GM18526 (cell line): Measurements from ENCODE around the gene CEP85L.

Experiments used
- POLR2A ChIP-seq: IDR thresholded peaks from 3 replicates; pipeline ENCODE4 v1.6.1; 2011; ENCODE audit not compliant: insufficient read length; ENCODE audit errors: extremely low read depth

The CEP85L gene

GRCh38 chr6:118551063-118552053 lies 100.0 kb downstream of the CEP85L start:
- TF ChIP-seq POLR2A, result no peak

GRCh38 chr6:118548613-118549012 lies 102.8 kb downstream of the CEP85L start:
- no peak for TF ChIP-seq POLR2A

- no peak for TF ChIP-seq POLR2A
These were observed 103.3 kb downstream of the CEP85L start, which contains the start of gene PLN for GRCh38 chr6:118548136-118548535. Gene PLN (plus strand): TSS chr6:118548296. CDS start chr6:118558922, 10,626 bp downstream.

- TF ChIP-seq POLR2A, result no peak
These were observed 104.5 kb downstream of the CEP85L start for GRCh38 chr6:118546880-118547218.

GRCh38 chr6:118546164-118546879 lies 105.1 kb downstream of the CEP85L start:
- TF ChIP-seq POLR2A, result no peak

- no peak for TF ChIP-seq POLR2A
These were observed 107.3 kb downstream of the CEP85L start for GRCh38 chr6:118544105-118544504.

GRCh38 chr6:118542184-118542952 lies 109.0 kb downstream of the CEP85L start:
- TF ChIP-seq POLR2A, result no peak

- TF ChIP-seq POLR2A, result no peak
These were observed 113.8 kb downstream of the CEP85L start for GRCh38 chr6:118537574-118537973.

GRCh38 chr6:118536478-118536877 lies 114.9 kb downstream of the CEP85L start:
- TF ChIP-seq POLR2A, result no peak

- TF ChIP-seq POLR2A, result no peak
These were observed 116.1 kb downstream of the CEP85L start for GRCh38 chr6:118535176-118535844.

GRCh38 chr6:118530942-118531341 lies 120.4 kb downstream of the CEP85L start:
- TF ChIP-seq POLR2A, result no peak

GRCh38 chr6:118529756-118530155 lies 121.6 kb downstream of the CEP85L start:
- no peak for TF ChIP-seq POLR2A

- no peak for TF ChIP-seq POLR2A
These were observed 123.3 kb downstream of the CEP85L start for GRCh38 chr6:118528129-118528528.

- TF ChIP-seq POLR2A, result no peak
These were observed 125.2 kb downstream of the CEP85L start for GRCh38 chr6:118525913-118526780.
